Measurements from ENCODE around the gene CNPPD1. TPM values are rescaled to one million over a fixed set of nuclear protein-coding genes. Genes with fewer than 3 reads are reported as not detected.

The CNPPD1 gene
- total RNA-seq, 3 donors from 2014 or later: 90.4 to 138 (median 110) TPM

DNA sequence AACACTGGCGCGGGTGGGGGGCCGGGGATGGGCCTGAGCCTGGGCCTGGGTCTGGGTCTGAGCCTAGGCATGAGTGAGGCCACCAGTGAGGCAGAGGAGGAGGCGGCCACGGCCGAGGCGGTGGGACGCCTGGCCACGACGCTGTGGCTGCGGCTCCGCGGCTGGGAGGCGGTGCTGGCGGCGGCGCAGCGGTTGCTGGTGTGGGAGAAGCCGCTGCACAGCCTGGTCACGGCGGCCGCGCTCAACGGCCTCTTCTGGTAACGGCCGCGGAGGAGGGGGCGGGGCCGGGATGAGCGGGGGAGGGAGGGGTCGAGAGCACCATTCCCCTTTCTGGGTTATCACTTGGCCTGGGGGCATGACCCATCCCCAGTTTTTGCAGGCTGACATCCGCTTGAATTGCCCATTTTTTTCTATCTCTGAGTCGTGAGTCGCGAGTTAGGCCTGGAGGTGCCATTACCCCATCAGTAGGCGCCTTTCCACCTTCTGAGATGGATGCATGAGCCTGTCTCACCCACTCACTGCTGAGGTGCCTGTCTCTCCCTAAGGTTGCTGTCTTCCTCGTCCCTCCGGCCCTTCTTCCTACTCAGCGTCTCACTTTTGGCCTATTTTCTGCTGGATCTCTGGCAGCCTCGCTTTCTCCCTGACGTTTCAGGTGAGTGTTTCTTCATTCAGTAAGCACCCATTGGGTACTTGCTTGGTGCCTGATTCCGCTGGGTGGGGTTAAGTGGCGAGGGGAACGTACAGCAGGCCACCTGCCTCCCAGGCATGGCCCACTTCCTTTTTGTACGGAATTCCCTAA lies 1.9 kb upstream of the CNPPD1 start:
- H3K4me1 ChIP-seq (ENCODE audit: low read depth): peaks cover 42% of the 10 kb centered on the region

DNA sequence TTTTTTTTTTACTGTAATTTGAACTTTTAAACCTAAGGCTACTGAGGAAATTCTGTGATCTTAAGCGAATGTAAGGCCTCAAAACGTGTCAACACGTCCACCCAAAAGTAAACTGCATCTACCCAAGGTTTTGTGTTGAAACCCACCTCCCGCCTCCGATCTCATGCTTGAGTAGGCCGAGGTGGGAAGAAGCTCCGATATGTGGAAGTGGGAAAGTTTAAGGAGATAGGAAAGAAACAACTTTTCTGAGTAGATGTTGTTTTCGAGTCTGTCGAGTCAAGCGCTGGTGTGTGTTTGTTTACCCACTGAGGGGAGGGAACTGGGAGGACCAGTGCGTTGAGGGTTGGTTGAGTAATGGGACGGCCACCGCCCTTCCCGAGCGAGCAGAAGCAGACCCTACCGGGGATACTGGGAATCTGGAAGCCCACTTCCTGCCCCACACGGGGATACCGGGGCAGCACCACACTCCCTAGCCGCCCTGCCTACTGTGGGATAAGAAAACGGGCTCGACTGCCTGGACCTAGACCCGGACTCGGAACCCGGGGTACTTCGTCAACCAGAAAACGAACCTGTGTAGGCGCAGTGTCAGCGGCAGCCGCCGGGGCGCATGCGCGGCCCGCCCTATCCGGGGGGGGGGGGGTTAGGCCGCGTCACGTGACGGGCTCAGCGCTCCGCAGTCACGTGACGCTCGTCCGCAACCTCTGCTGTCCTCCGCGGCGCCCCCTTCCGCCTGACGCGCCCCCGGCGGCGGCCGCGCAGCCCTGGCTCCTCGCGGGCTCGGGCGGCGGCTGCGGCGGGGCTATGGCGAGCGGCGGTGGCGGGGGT lies 1.0 kb upstream of the CNPPD1 start, which contains the start of gene RETREG2:
TSS of gene RETREG2 (plus strand) at position 724 of the 825 bp plus-strand sequence. CDS start at position 802, 78 bp downstream.
- peak; percentile 78 for ATAC-seq
- no peaks in the 10 kb centered on the region for H3K9me3 ChIP-seq
- peaks cover 4% of the 10 kb centered on the region for H3K36me3 ChIP-seq (ENCODE audit: low read depth)
- intact Hi-C loops (cut with DNase I, micrococcal nuclease): no loop called here
- TF ChIP-seq CTCF (IDR thresholded peaks at IDR 0.05): peak; percentile 20
- H3K4me1 ChIP-seq (ENCODE audit: low read depth): peaks cover 34% of the 10 kb centered on the region
- DNase-seq: peak; percentile 89 to 90 (median 89)
- H3K4me3 ChIP-seq: peak within 1 kb of the TSS; percentile 91

More for the DNA sequence above, 1.9 kb upstream of the CNPPD1 start:
- Histone ChIP-seq H3K9me3 (no peaks in the 10 kb centered on the region), H3K4me3 (peak overlapping the region; percentile 91), H3K36me3 (ENCODE audit: low read depth) (peaks cover 4% of the 10 kb centered on the region)
- TF ChIP-seq CTCF (IDR thresholded peaks at IDR 0.05): no peak
- ATAC-seq: peak; percentile 9
- peak; percentile 70 to 83 (median 78) for DNase-seq
- intact Hi-C loops (cut with DNase I, micrococcal nuclease): no loop called here

GRCh38 chr2:219175928-219176817 lies 552 bp downstream of the CNPPD1 start:
- ATAC-seq (peak; percentile 47), DNase-seq (peak; percentile 63 to 85 (median 75))
- peaks cover 4% of the 10 kb centered on the region for H3K36me3 ChIP-seq (ENCODE audit: low read depth)
- H3K4me3 ChIP-seq: peak overlapping the region; percentile 91
- H3K4me1 ChIP-seq (ENCODE audit: low read depth): peaks cover 24% of the 10 kb centered on the region
- no peaks in the 10 kb centered on the region for H3K9me3 ChIP-seq
- TF ChIP-seq CTCF (IDR thresholded peaks at IDR 0.05): no peak
- intact Hi-C loops (cut with DNase I, micrococcal nuclease): no loop called here

- Histone ChIP-seq H3K4me3 (no peak overlapping the region), H3K36me3 (ENCODE audit: low read depth) (no peaks in the 10 kb centered on the region), H3K4me1 (ENCODE audit: low read depth) (peaks cover 30% of the 10 kb centered on the region), H3K9me3 (no peaks in the 10 kb centered on the region)
- intact Hi-C loops (cut with DNase I, micrococcal nuclease): no loop called here
- TF ChIP-seq CTCF (IDR thresholded peaks at IDR 0.05): no peak
- ATAC-seq (no peak), DNase-seq (no peak)
Measured at GRCh38 chr2:219175486-219175885, 1.2 kb downstream of the CNPPD1 start.

DNA sequence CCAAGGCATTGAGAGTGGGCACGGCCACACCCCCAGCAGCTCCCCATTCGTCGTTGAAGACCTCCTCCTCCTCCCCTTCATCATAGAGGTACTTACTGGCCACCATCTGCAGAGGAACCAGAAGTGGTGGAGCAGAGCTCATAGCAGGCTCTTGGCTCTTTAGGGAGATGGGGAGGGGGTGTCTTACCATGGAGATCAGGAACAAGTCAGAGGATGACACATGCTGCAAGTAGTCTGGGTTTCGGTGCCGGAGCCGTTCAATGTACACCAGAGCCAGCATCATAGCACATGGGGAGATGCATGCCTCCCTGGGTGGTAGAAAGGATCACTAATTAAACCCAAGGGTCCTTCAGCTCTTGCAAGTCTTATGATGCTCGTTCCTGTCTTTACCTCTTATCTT lies 1.9 kb downstream of the CNPPD1 start:
- no peak for TF ChIP-seq CTCF (IDR thresholded peaks at IDR 0.05)
- DNase-seq: no peak
- ATAC-seq: no peak
- H3K4me1 ChIP-seq (ENCODE audit: low read depth): peaks cover 34% of the 10 kb centered on the region
- H3K9me3 ChIP-seq: no peaks in the 10 kb centered on the region
- no peaks in the 10 kb centered on the region for H3K36me3 ChIP-seq (ENCODE audit: low read depth)
- intact Hi-C loops (cut with DNase I, micrococcal nuclease): no loop called here
- H3K4me3 ChIP-seq: no peak overlapping the region

Measured in mucosa of descending colon (tissue), 3 donors.